NCI-H748 treated with DMSO at 0.1 percent for 48 hours (cell line): ENCODE measurements around the gene MYPOP.

Experiments
- DNase-seq: peaks from one replicate; lab custom pipeline; 2025; lab: John Stamatoyannopoulos, UW

The MYPOP gene

GRCh38 chr19:45901912-45902650 is at the start of gene MYPOP:
TSS of gene MYPOP (minus strand) at chr19:45902613. CDS start at chr19:45901773, 840 bp downstream.
- peak; percentile 60 for DNase-seq

GRCh38 chr19:45947926-45948325 is 45.5 kb upstream of the MYPOP start:
- no peak for DNase-seq

GRCh38 chr19:45940515-45940805 is 38.0 kb upstream of the MYPOP start:
- no peak for DNase-seq

GRCh38 chr19:45939792-45940514 is 37.5 kb upstream of the MYPOP start:
- no peak for DNase-seq

- DNase-seq: no peak
These were observed 36.4 kb upstream of the MYPOP start for GRCh38 chr19:45938733-45939319.

- no peak for DNase-seq
These were observed 32.9 kb upstream of the MYPOP start for GRCh38 chr19:45935267-45935666.

- no peak for DNase-seq
These were observed 32.3 kb upstream of the MYPOP start for GRCh38 chr19:45934551-45935230.

- DNase-seq: no peak
These were observed 31.3 kb upstream of the MYPOP start for GRCh38 chr19:45933759-45934158.

- DNase-seq: no peak
These were observed 28.6 kb upstream of the MYPOP start for GRCh38 chr19:45931055-45931454.

GRCh38 chr19:45929247-45929646 is 26.8 kb upstream of the MYPOP start:
- DNase-seq: no peak

GRCh38 chr19:45927565-45928261 is 25.3 kb upstream of the MYPOP start:
- DNase-seq: peak; percentile 93

- no peak for DNase-seq
These were observed 22.6 kb upstream of the MYPOP start for GRCh38 chr19:45924891-45925447.

GRCh38 chr19:45922281-45922680 is 19.9 kb upstream of the MYPOP start:
- no peak for DNase-seq

GRCh38 chr19:45920458-45920857 is 18.0 kb upstream of the MYPOP start:
- DNase-seq: no peak

- DNase-seq: no peak
These were observed 17.3 kb upstream of the MYPOP start for GRCh38 chr19:45919678-45920077.

GRCh38 chr19:45918721-45919120 is 16.3 kb upstream of the MYPOP start:
- DNase-seq: no peak

GRCh38 chr19:45917421-45918091 is 15.1 kb upstream of the MYPOP start:
- DNase-seq: no peak

- DNase-seq: no peak
These were observed 11.7 kb upstream of the MYPOP start, which contains the start of gene NANOS2 for GRCh38 chr19:45913874-45914830. TSS of gene NANOS2 (minus strand) at chr19:45914778. CDS start at chr19:45914693, 85 bp downstream.

- DNase-seq: no peak
These were observed 8.9 kb upstream of the MYPOP start for GRCh38 chr19:45911291-45911690.

- DNase-seq: no peak
These were observed 6.5 kb upstream of the MYPOP start for GRCh38 chr19:45908956-45909355.
